ENCODE measurements around the gene KCNK15.

Gene KCNK15

DNA sequence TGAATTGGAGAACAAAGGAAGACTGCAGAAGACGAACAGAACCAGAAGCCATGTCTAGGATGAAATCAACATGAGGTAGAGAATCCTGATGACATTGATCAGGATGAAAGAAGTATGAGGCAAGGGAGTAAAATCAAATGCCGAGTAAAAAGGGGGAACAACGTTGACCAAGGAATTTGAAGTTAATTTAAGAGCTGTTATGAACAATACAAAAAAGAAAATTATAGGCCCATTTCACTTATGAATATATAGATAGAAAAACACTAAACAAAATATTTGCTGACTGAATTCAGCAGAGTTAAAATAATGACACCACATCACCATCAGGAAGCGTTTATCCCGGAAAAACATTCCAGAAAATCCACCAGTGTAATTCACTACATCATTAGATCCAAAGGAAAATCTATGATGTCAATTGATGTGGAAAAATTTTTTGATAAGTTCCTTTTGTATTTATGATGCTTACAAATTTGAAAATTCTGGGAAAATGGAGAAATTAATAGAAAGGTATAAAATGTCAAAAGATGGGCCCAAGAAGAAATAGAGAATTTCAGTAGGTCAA, 38.6 kb upstream of the KCNK15 start:
- TF ChIP-seq, protein P1, sequence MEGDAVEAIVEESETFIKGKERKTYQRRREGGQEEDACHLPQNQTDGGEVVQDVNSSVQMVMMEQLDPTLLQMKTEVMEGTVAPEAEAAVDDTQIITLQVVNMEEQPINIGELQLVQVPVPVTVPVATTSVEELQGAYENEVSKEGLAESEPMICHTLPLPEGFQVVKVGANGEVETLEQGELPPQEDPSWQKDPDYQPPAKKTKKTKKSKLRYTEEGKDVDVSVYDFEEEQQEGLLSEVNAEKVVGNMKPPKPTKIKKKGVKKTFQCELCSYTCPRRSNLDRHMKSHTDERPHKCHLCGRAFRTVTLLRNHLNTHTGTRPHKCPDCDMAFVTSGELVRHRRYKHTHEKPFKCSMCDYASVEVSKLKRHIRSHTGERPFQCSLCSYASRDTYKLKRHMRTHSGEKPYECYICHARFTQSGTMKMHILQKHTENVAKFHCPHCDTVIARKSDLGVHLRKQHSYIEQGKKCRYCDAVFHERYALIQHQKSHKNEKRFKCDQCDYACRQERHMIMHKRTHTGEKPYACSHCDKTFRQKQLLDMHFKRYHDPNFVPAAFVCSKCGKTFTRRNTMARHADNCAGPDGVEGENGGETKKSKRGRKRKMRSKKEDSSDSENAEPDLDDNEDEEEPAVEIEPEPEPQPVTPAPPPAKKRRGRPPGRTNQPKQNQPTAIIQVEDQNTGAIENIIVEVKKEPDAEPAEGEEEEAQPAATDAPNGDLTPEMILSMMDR (IDR thresholded peaks at IDR 0.05; ENCODE audit: control insufficient read depth, insufficient read depth, low read depth, low read length, missing control alignments): no peak
- DNase-seq (ENCODE audit: low read depth): no peak
- H3K4me3 ChIP-seq (ENCODE audit: control insufficient read depth, low read depth, low read length): no peak overlapping the region

DNA sequence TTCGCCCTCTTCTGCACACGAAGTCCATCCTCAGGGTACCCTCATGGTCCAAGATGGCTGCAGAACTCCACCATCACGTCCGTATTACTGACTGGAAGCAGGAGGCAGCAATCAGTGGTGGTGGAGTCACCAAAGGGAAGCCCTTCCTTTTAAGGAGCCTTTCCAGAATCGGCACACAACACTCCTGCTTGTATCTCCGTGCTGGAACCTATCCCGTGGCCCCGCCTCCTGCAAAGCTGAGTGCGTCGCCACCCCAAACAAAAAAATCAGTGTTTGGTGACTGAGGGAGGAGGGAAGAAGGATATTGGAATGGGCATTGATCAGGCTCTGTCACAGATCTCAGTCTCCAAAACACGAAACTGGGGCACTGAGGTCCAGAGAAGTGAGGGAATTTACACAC, 36.3 kb upstream of the KCNK15 start:
- H3K4me3 ChIP-seq (ENCODE audit: control insufficient read depth, low read depth, low read length): no peak overlapping the region
- no peak for DNase-seq (ENCODE audit: low read depth)
- TF ChIP-seq, protein P1 (IDR thresholded peaks at IDR 0.05; ENCODE audit: control insufficient read depth, insufficient read depth, low read depth, low read length, missing control alignments): no peak

DNA sequence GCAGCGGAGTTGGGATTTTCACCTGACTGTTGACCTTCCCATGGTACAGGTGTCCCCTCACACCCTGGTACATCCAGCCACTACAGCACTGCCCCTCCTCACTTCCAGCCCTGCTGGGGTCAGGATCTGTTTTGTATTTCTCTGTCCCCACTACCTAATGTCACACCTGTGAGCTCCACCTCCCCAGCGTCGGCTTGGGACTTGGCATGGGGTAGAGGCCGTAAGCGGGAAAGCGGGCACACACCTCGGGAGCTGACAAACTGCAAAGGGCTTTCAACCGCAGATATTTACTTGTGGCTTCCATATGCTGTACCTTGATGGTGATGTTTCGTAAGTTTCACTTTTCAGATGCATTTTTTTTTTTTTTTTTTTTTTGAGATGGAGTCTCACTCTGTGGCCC, 35.9 kb upstream of the KCNK15 start:
- no peak overlapping the region for H3K4me3 ChIP-seq (ENCODE audit: control insufficient read depth, low read depth, low read length)
- no peak for DNase-seq (ENCODE audit: low read depth)
- TF ChIP-seq, protein P1 (IDR thresholded peaks at IDR 0.05; ENCODE audit: control insufficient read depth, insufficient read depth, low read depth, low read length, missing control alignments): no peak

DNA sequence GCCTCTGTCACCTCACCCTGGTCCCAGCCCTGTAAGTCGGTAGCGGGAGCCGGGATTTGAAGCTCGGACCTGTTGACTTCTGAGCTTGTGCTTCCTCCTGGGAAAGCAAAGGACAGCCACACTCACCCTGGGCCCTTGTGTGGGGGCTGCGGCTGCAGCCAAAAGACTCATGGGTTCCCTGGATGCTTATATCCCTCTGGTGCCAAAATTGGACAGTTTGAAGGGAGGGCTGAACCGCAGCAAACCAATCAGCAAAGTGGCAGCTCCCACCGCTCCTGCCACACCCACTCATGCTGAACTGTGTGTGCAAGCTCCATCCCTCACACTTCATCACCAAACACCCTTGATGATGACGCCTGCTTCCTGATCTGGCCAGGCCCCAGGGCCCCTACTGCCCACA, 34.4 kb upstream of the KCNK15 start:
- DNase-seq (ENCODE audit: low read depth): no peak
- TF ChIP-seq, protein P1 (IDR thresholded peaks at IDR 0.05; ENCODE audit: control insufficient read depth, insufficient read depth, low read depth, low read length, missing control alignments): no peak
- H3K4me3 ChIP-seq (ENCODE audit: control insufficient read depth, low read depth, low read length): no peak overlapping the region

DNA sequence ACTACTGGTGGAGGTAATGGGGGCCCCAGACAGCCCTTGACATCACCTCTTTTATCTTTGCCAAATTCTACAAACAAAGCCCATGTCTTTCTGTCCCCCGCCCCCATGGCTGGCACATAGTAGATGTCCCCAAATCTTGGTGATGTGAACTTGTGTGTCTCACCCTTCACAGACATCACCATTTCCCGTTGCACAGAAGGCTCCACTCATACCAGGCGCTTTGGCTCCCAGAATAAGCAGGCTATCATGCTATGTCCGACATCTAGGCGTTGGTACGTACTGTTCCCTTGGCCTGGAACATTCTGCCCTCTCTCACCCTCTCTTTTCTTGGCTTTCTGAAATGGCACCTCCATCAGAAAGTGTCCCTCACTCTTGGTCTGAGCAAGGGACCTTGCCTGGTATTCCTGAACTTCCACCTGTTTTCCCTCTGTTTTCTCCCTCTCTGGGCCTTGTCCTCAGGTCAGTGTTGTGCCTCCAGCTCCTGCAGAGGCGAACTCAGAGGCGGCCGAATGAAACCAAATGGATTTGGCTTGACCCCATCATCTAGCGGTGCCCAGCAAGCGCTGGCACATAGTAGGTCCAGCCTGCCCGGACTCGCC, 31.5 kb upstream of the KCNK15 start:
- H3K4me3 ChIP-seq (ENCODE audit: control insufficient read depth, low read depth, low read length): no peak overlapping the region
- TF ChIP-seq, protein P1 (IDR thresholded peaks at IDR 0.05; ENCODE audit: control insufficient read depth, insufficient read depth, low read depth, low read length, missing control alignments): no peak
- no peak for DNase-seq (ENCODE audit: low read depth)

DNA sequence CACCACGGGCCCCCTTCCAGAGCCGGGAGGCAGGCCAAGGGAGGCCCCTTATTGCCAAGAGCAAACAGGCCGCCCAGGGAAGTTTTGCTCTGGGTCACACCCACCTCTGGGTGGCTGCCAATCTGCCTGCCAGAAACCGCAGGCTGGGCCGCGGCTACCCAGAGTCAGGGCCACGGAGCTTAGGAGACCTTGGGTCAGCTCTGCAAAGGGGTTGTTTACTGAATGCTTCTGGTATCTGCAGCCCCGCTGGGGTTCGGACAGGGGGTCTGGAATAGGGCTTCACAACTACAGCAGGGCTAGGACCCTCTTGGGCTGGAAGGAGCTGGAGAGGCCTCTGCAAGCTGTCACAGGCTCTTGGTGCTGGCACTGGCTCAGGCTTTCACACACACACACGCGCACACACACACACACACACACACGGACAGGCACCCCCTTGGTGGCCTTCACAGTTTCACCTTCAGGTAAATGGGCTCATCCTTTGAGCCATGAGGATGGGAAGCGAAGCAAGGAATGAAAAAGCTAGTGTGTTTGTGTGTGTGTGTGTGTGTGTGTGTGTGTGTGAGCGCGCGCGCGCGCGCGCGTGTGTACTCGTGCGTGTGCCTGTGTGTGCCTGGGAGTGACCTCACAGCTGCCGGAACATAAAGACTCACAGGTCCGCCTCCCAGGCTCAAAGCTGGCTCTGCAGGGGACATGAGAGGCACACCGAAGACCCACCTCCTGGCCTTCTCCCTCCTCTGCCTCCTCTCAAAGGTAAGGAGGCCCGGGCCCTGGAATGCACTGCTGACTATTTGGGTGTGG, 30.8 kb upstream of the KCNK15 start, which contains the start of gene CCN5:
TSS of gene CCN5 (plus strand) at position 669 of the 798 bp plus-strand sequence. CDS start at position 691, 22 bp downstream.
- no peak within 1 kb of the TSS for H3K4me3 ChIP-seq (ENCODE audit: control insufficient read depth, low read depth, low read length)
- no peak for DNase-seq (ENCODE audit: low read depth)
- TF ChIP-seq, protein P1 (IDR thresholded peaks at IDR 0.05; ENCODE audit: control insufficient read depth, insufficient read depth, low read depth, low read length, missing control alignments): no peak
